Measurements from ENCODE around the gene DKKL1.

The DKKL1 gene

DNA sequence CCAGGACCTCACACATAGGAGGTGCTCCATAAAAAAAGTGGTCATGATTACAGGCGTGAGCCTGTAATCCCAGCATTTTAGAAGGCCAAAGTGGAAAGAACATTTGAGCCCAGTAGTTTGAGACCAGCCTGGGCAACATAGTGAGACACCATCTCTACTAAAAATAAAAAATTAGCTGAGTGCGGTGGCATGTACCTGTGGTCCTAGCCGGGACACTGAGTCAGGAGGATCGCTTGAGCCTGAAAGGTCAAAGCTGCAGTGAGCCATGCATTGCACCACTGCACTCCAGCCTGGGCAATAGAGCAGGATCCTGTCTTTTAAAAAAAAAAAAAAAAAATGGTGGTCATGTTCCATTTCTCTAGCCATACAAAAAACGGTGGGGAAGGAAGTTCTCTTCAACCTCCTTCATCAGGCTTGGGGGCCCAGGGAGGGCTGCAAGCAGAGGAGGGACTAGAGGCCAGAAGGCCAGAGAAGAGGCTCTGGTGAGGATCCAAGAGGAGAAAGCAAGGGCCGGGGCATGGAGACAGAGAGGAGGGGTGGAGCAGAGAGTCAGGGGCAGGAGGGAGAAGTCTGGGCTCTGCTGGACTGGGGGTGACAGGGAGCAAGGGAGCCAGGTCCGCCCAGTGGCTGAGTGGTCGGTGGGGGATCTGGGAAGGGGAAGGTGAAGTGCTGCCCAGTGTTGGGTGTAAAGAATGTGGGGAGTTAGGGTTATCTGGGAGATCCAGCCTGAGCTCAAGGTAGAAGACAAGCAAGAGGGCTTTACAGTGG lies 33.2 kb downstream of the DKKL1 start:
- DNase-seq (ENCODE audit: low read depth in 3 of 3): no peak

GRCh38 chr19:49398001-49398615 lies 34.4 kb downstream of the DKKL1 start:
- DNase-seq (ENCODE audit: low read depth in 3 of 3): no peak

GRCh38 chr19:49398931-49399330 lies 35.3 kb downstream of the DKKL1 start:
- no peak for DNase-seq (ENCODE audit: low read depth in 3 of 3)

- no peak for DNase-seq (ENCODE audit: low read depth in 3 of 3)
Measured at GRCh38 chr19:49400029-49400428, 36.4 kb downstream of the DKKL1 start.

- no peak for DNase-seq (ENCODE audit: low read depth in 3 of 3)
Measured at GRCh38 chr19:49403404-49404187, 39.9 kb downstream of the DKKL1 start.

DNA sequence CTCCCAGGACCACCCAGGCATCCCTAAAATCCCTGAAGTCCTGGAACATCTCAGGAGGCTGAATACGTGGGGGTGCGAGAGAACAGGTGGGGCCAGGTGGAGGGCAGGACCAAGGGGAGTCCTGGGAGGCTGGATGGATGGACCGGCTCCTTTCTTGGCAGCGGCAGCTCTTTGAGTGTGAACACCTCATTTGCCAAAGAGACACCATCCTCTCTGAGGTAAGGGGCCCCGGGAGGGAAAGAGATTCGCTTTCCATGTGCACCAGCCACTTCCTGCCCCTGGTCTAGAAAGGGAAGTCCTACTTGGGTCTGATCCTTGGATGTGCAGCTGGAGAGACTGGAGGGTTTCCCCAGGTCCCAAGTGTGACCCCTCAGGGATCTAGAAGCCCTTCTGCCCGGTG lies 43.4 kb downstream of the DKKL1 start:
- no peak for DNase-seq (ENCODE audit: low read depth in 3 of 3)

DNA sequence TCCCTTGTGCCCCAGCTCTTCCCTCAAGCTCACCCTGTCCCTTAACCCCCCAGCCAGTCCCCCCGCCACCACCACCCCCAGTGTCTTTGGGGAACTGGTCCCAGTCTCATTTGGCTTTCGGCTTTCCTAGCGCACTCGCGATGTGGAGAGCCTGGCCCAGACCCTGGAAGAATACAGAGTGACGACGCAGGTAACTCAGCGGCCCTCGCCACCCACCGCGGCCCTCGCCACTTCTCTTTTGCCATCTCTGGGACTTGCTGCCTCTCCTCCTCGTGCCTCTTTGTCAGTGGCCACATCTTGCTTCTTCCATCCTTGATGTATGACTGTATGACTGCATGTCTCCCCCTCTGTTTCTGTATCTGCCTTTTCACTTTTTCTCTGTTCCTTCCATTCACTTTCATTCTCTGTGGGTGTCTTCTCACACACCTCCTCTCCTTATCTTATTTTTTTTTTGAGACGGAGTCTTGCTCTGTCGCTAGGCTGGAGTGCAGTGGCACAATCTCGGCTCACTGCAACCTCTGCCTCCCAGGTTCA lies 43.9 kb downstream of the DKKL1 start:
- DNase-seq (ENCODE audit: low read depth in 3 of 3): no peak

GRCh38 chr19:49408816-49409440 lies 45.3 kb downstream of the DKKL1 start:
- DNase-seq (ENCODE audit: low read depth in 3 of 3): no peak

- no peak for DNase-seq (ENCODE audit: low read depth in 3 of 3)
Measured at GRCh38 chr19:49409441-49410029, 45.9 kb downstream of the DKKL1 start.

- no peak for DNase-seq (ENCODE audit: low read depth in 3 of 3)
Measured at GRCh38 chr19:49411681-49412326, 48.1 kb downstream of the DKKL1 start.

DNA sequence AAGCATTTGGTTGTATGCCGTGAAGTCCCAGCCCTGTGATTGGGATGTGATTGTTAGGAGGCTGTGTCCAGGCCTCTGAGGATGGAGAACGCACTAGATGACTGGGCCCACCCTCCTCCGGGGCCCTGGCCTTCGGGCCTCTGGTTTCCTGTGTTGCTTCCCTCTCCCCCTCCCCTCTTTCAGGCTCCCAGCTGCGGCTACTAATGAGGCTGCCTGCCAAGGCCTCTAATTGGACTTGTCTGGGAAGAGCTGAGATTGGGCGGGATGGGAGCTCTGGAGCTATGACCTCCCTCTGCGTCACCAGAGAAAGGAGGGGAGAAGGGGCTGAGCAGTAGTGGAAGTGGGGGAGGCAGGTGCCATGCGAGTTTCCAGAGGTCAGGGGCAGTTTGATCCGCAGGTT lies 49.7 kb downstream of the DKKL1 start:
- no peak for DNase-seq (ENCODE audit: low read depth in 3 of 3)

DNA sequence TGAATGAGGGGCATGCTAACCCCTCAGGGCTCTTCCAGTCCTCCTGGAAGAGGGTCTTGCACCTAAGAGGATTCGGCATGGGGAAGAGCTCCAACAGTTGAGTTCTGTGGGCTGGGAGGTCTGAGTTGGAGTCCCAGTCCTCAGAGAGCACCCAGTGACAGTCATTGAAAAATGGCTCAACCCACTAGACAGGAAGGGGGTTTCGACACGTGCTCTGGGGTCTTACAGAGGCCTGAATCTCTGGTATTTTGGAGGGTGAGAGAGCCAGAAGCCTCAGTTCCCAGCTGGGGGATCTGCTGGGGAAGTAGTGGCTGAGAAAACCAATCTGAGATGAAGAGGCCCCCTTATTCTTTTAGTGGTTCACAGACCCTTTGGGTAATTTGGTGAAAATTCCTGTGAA lies 50.6 kb downstream of the DKKL1 start:
- no peak for DNase-seq (ENCODE audit: low read depth in 3 of 3)

- no peak for DNase-seq (ENCODE audit: low read depth in 3 of 3)
Measured at GRCh38 chr19:49415102-49415809, 51.6 kb downstream of the DKKL1 start.

GRCh38 chr19:49415810-49416200 lies 52.1 kb downstream of the DKKL1 start:
- no peak for DNase-seq (ENCODE audit: low read depth in 3 of 3)

- DNase-seq (ENCODE audit: low read depth in 3 of 3): no peak
Measured at GRCh38 chr19:49417088-49417487, 53.4 kb downstream of the DKKL1 start.

- no peak for DNase-seq (ENCODE audit: low read depth in 3 of 3)
Measured at GRCh38 chr19:49418511-49418910, 54.8 kb downstream of the DKKL1 start.

DNA sequence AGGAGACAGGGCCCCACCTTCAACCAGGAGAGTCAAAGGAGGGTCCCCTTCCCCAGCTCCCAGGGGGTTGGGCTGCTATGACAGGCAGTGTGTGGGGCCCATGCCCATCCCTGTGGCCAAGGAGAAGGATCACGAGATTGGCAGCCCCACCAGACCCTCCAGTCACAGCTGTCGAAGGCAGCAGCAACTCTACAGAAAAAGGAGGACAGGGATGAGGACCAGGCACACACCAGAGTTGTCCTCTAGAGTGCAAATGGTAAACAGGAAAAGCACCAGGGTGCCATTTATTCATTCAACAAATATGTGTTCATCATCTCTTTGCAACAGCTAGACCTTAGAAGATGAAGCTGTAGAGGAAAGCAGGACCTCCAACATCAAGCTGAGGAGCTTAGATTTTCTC lies 55.5 kb downstream of the DKKL1 start:
- DNase-seq (ENCODE audit: low read depth in 3 of 3): no peak

GRCh38 chr19:49420227-49420626 lies 56.5 kb downstream of the DKKL1 start:
- DNase-seq (ENCODE audit: low read depth in 3 of 3): no peak

DNA sequence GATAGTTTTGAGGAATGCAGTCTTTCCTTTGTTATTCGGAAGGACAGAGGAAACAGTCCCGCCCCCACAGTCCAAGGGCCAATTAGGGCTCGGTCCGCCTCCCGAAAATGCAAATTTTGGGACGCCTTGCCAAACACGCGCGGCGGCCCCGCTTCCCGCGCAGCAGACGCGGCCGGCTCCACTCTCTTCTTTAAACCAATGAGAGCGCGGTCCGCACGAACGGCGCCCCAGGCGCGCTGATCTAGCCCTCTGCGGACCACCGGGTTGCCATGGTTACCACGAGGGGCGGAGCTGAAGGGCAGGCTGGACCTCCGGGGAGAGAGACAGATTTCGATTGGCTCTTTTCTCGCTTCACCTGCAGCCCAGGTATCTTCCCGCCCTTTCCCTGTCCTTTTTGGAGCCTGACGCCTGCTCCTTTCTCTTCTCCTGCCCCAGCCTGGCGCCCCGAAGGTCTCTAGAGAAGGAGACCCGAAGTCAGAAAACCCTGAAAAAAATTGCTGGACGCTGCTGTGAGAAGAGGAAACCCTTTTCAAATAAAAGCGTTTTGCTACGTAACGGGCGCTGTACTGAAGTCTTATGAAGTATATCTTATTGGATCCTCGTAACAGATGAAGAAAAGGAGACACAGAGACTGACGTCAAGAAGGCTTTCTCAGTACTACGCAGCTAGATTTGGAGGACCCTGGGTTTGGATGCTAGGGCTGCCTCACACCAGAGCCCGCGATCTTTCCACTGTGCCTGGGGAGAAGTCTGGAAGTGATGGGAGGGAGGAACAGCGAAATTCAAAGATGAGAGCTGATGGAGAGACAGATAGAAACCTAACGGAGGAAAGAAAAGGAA lies 57.6 kb downstream of the DKKL1 start:
- DNase-seq (ENCODE audit: low read depth in 3 of 3): no peak

DNA sequence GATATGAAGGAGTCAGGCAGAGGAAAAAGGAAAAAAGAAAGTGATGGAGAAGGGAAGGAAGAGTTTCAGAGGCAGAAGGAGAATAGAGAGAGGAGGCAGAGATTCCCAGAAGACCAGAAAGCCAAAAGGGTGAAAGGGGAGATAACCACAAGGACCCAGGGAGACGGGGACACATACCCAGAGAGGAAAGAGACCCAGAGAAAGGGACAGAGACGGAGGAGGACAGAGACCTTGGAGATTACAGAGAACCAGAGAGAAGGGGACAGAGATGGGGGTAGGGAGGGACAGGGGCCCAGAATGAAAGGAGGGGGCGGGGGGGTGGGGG lies 58.2 kb downstream of the DKKL1 start:
- no peak for DNase-seq (ENCODE audit: low read depth in 3 of 3)
